ENCODE results near the gene GAD1. TPM values are rescaled to one million over a fixed set of nuclear protein-coding genes. Genes with fewer than 3 reads are reported as not detected.

Gene GAD1
- total RNA-seq, 4 donors from 2014 or later, result 2.6 TPM; not detected in 3

DNA sequence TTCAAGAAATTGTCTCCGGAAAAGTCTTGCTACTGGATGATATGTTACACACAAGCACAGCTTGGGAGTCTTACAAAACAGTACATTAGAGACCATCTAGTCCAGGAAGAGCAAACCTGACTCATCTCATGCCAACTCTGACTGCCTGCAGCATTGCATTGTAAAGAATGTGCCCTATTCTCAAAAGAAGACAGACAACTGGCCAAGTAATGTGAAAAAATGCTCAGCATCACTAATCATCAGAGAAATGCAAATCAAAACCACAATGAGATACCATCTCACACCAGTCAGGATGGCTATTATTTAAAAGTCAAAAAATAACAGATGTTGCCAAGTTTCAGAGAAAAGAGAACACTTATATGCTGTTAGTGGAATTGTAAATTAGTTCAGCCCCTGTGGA lies 69.7 kb downstream of the GAD1 start:
- Histone ChIP-seq H3K36me3 (no peaks in the 10 kb centered on the region), H3K27me3 (peaks cover 5% of the 10 kb centered on the region), H3K4me1 (no peaks in the 10 kb centered on the region), H3K9me3 (no peaks in the 10 kb centered on the region), H3K27ac (no peak overlapping the region), H3K4me3 (no peak overlapping the region)
- WGBS, result 36% methylated on average over 1 of the region's 1 CpG
- no peak for TF ChIP-seq POLR2AphosphoS5 (IDR thresholded peaks at IDR 0.05)
- no peak for TF ChIP-seq EP300 (IDR thresholded peaks at IDR 0.05)
- no peak for TF ChIP-seq POLR2A (IDR thresholded peaks at IDR 0.05)
- TF ChIP-seq, protein P1, sequence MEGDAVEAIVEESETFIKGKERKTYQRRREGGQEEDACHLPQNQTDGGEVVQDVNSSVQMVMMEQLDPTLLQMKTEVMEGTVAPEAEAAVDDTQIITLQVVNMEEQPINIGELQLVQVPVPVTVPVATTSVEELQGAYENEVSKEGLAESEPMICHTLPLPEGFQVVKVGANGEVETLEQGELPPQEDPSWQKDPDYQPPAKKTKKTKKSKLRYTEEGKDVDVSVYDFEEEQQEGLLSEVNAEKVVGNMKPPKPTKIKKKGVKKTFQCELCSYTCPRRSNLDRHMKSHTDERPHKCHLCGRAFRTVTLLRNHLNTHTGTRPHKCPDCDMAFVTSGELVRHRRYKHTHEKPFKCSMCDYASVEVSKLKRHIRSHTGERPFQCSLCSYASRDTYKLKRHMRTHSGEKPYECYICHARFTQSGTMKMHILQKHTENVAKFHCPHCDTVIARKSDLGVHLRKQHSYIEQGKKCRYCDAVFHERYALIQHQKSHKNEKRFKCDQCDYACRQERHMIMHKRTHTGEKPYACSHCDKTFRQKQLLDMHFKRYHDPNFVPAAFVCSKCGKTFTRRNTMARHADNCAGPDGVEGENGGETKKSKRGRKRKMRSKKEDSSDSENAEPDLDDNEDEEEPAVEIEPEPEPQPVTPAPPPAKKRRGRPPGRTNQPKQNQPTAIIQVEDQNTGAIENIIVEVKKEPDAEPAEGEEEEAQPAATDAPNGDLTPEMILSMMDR (IDR thresholded peaks at IDR 0.05), result no peak
- DNase-seq (ENCODE audit: low spot score in 2 of 2), result no peak

DNA sequence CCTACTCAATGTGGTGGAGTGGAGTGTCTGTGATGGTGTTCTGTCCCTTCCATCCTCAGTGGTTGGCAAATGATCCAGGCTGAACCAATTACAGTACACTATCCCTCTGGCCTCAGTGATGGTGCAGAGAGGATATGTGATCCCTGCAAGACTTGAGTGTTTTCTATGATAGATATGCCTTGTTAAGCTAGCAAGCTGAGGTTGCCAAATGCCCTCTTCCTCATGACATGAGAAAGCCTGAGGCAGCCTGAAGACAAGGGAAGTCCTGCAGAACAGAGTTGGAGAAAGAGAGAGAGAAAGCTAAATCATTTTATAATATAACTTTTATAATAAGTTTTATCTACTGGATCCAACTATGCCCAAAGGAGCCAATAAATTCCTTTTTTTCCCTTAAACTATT lies 70.8 kb downstream of the GAD1 start:
- no peaks in the 10 kb centered on the region for H3K36me3 ChIP-seq
- H3K27ac ChIP-seq, result no peak overlapping the region
- no peak overlapping the region for H3K4me3 ChIP-seq
- no peak for DNase-seq (ENCODE audit: low spot score in 2 of 2)
- H3K27me3 ChIP-seq, result peaks cover 2% of the 10 kb centered on the region
- TF ChIP-seq POLR2A (IDR thresholded peaks at IDR 0.05) (no peak), EP300 (IDR thresholded peaks at IDR 0.05) (no peak), POLR2AphosphoS5 (IDR thresholded peaks at IDR 0.05) (no peak)
- TF ChIP-seq, protein P1 (IDR thresholded peaks at IDR 0.05), result no peak
- H3K4me1 ChIP-seq, result no peaks in the 10 kb centered on the region
- no peaks in the 10 kb centered on the region for H3K9me3 ChIP-seq

DNA sequence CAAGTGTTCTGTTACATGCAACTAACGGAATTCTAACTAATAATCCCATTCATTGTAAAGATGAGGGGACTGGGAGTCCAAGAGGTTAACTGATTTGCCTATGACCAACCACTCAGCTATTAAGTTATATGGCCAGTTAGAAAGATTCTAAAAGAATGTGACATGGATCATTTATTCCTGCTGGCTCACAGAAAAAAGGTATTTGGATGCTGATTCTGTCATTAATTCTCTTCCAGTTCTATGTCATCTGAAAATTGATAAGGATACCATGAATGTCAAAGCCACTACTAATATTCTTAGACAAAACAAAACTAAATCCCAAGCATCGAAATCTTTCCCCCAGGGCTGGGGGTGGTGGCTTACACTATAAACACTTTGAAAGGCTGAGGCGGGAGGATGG lies 71.2 kb downstream of the GAD1 start:
- Histone ChIP-seq H3K27me3 (peaks cover 2% of the 10 kb centered on the region), H3K4me1 (no peaks in the 10 kb centered on the region), H3K36me3 (no peaks in the 10 kb centered on the region), H3K9me3 (no peaks in the 10 kb centered on the region), H3K4me3 (no peak overlapping the region), H3K27ac (no peak overlapping the region)
- 60% methylated on average over 3 of the region's 3 CpGs for WGBS
- DNase-seq (ENCODE audit: low spot score in 2 of 2), result no peak
- TF ChIP-seq EP300 (IDR thresholded peaks at IDR 0.05) (no peak), POLR2AphosphoS5 (IDR thresholded peaks at IDR 0.05) (no peak)

DNA sequence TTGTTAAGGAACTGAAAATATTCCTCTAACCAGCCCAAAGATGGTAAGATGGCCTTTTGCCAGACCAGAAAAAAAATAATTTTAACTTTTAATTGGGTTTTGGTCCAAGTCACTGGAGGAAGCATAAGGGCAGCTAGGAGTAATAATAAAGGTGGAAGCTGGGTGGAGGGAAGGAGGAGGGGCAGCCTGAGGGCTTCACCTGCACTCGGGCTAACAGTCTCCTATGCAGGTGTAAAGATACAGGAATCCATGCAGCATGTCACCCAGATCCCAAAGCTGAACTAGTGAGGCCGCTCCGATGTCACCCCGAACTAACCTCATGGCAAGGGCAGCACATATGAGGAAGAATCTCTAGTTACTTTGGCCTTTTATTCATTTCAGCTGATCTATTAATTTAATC lies 75.2 kb downstream of the GAD1 start:
- H3K36me3 ChIP-seq, result no peaks in the 10 kb centered on the region
- no peak for TF ChIP-seq POLR2AphosphoS5 (IDR thresholded peaks at IDR 0.05)
- TF ChIP-seq, protein P1 (IDR thresholded peaks at IDR 0.05), result no peak
- TF ChIP-seq EP300 (IDR thresholded peaks at IDR 0.05), result no peak
- no peak for TF ChIP-seq POLR2A (IDR thresholded peaks at IDR 0.05)
- no peak overlapping the region for H3K27ac ChIP-seq
- no peaks in the 10 kb centered on the region for H3K27me3 ChIP-seq
- 84% methylated on average over 4 of the region's 4 CpGs for WGBS
- no peak overlapping the region for H3K4me3 ChIP-seq
- DNase-seq (ENCODE audit: low spot score in 2 of 2), result no peak
- no peaks in the 10 kb centered on the region for H3K9me3 ChIP-seq
- H3K4me1 ChIP-seq, result no peaks in the 10 kb centered on the region

DNA sequence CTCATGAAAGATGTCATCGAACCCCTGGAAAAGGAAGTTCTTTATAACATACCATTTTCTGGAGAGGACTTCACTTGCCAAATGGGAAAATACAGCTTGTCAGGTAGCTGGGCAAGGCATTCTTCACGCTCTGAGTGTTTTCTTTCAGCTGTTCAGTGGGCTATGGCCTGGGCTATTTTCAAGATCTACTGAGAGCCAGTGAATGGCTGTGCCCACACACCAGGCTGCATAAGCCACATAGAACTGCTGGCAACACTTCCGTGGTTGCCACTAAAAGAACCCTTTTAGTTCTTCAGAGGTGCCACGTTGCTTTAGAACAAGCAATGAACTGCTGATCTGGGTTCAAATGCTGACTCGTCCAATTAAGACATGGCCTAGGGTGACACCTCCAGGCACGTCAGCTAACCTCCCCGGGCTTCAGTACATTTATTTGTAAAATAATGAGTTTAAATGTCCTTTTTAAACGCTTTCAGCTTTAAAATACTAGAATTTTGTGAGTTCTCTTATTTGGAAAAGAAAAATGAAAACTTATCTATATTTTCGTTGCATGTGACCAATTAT lies 75.8 kb downstream of the GAD1 start:
- DNase-seq (ENCODE audit: low spot score in 2 of 2), result no peak
- Histone ChIP-seq H3K4me3 (no peak overlapping the region), H3K4me1 (no peaks in the 10 kb centered on the region), H3K27me3 (no peaks in the 10 kb centered on the region), H3K9me3 (no peaks in the 10 kb centered on the region), H3K36me3 (no peaks in the 10 kb centered on the region), H3K27ac (no peak overlapping the region)
- WGBS, result 84% methylated on average over 9 of the region's 9 CpGs
- TF ChIP-seq EP300 (IDR thresholded peaks at IDR 0.05), result no peak
- no peak for TF ChIP-seq POLR2AphosphoS5 (IDR thresholded peaks at IDR 0.05)
- TF ChIP-seq POLR2A (IDR thresholded peaks at IDR 0.05), result no peak
- TF ChIP-seq, protein P1 (IDR thresholded peaks at IDR 0.05), result no peak

Measured in suprapubic skin (tissue), 4 donors.